NCI-H128 (cell line): ENCODE measurements around the gene PTTG1IP.

Experiments
- DNase-seq: peaks from one replicate; lab custom pipeline; 2025; ENCODE audit not compliant: unreplicated experiment; lab: John Stamatoyannopoulos, UW

The PTTG1IP gene

GRCh38 chr21:44866780-44867179 lies 6.7 kb downstream of the PTTG1IP start:
- no peak for DNase-seq

- DNase-seq = no peak
Observed at GRCh38 chr21:44865561-44866280, 7.8 kb downstream of the PTTG1IP start.

GRCh38 chr21:44862869-44863685 lies 10.4 kb downstream of the PTTG1IP start:
- DNase-seq = no peak

- DNase-seq = no peak
Observed at GRCh38 chr21:44858791-44859190, 14.7 kb downstream of the PTTG1IP start.

- DNase-seq = no peak
Observed at GRCh38 chr21:44858291-44858690, 15.2 kb downstream of the PTTG1IP start.

GRCh38 chr21:44857127-44857892 lies 16.2 kb downstream of the PTTG1IP start:
- no peak for DNase-seq

- no peak for DNase-seq
Observed at GRCh38 chr21:44856131-44856530, 17.4 kb downstream of the PTTG1IP start.

- DNase-seq = no peak
Observed at GRCh38 chr21:44855572-44855971, 17.9 kb downstream of the PTTG1IP start.

GRCh38 chr21:44854664-44855446 lies 18.6 kb downstream of the PTTG1IP start:
- DNase-seq = no peak

GRCh38 chr21:44854391-44854663 lies 19.2 kb downstream of the PTTG1IP start:
- no peak for DNase-seq

- no peak for DNase-seq
Observed at GRCh38 chr21:44853601-44854390, 19.7 kb downstream of the PTTG1IP start.

- DNase-seq = no peak
Observed at GRCh38 chr21:44850905-44851657, 22.4 kb downstream of the PTTG1IP start.

- no peak for DNase-seq
Observed at GRCh38 chr21:44850208-44850800, 23.2 kb downstream of the PTTG1IP start.

GRCh38 chr21:44849616-44850130 lies 23.8 kb downstream of the PTTG1IP start:
- no peak for DNase-seq

- DNase-seq = no peak
Observed at GRCh38 chr21:44848821-44849521, 24.5 kb downstream of the PTTG1IP start.

GRCh38 chr21:44847261-44848056 lies 26.0 kb downstream of the PTTG1IP start:
- DNase-seq = no peak

- DNase-seq = no peak
Observed at GRCh38 chr21:44846485-44847260, 26.8 kb downstream of the PTTG1IP start.
